Measurements from ENCODE around the gene PWP1.

DNA sequence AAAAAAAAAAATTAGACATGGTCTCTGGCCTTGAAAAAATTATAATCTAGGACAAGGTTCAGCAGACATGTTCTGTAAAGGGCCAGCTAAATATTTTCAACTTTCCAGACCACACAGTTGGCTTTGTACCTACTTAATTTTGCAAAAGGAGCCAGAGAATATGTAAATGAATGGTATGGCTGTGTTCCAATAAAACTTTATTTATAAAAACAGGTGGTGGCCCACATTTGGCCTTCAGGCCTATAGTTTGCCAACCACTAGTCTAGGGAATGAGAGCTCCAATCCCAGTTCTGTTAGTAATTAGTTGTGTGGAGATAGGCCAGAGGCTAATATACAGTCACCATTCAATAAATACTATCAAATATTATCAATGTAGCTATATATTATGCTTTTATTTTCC is 29.3 kb upstream of the PWP1 start:
- TF ChIP-seq CTCF (conservative IDR thresholded peaks at IDR 0.05; ENCODE audit: low read depth, low read length), result no peak
- TF ChIP-seq EZH2 (IDR thresholded peaks at IDR 0.05; ENCODE audit: borderline replicate concordance, low read depth, low read length, poor library complexity, severe bottlenecking), result no peak
